HG03439 (cell line): ENCODE results near the gene KRTAP5-6.
"Not testable (repeated sequence)": the region's sequence is repeated elsewhere in the genome, so short reads cannot be mapped to it uniquely, and the experiment has no call there.

Source experiments
- ATAC-seq: cut with Tn5 transposase; IDR thresholded peaks from one replicate; pipeline ENCODE4 v1.9.1; 2021; ENCODE audit warnings: mild to moderate bottlenecking, moderate library complexity; ENCODE audit not compliant: unreplicated experiment

KRTAP5-6 gene

DNA sequence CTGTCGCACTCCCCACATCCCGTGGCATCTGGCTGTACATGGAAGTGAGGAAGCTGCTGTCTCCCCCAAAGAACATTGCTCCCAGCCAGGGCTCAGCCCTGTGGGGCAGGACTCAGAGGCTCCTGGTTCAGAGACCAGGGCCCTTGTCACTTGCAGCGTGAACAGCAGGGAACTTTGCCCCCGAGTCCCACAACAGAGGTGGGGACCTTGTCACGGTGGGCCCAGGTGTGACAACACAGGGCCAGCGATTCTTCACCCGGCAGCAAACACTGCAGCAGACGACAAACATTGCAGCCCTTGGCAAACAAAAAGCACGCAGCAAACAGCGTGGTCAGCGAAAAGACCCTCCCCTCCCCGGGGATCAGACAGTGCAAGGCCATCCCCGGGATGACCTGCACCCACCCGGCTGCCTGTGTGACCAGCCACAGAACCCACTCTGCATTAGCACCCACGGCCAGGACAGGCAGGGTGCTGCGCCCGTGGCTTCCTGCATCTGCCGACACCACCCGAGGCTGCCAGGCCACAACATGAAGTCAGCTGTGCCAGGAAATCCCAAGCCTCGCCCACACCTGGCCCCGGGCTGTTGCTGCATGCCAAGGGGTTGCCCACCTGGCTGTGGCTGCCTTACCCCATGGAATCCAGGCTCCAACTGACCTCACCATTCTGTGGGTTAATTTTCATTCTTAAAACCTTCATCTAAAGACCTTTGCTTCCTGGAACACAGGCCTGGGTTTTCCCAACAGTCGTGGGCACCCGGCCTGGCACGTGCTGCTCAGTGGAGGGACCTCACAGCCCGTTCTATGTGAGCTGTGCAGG, 35.3 kb upstream of the KRTAP5-6 start:
- ATAC-seq: not testable (repeated sequence)

DNA sequence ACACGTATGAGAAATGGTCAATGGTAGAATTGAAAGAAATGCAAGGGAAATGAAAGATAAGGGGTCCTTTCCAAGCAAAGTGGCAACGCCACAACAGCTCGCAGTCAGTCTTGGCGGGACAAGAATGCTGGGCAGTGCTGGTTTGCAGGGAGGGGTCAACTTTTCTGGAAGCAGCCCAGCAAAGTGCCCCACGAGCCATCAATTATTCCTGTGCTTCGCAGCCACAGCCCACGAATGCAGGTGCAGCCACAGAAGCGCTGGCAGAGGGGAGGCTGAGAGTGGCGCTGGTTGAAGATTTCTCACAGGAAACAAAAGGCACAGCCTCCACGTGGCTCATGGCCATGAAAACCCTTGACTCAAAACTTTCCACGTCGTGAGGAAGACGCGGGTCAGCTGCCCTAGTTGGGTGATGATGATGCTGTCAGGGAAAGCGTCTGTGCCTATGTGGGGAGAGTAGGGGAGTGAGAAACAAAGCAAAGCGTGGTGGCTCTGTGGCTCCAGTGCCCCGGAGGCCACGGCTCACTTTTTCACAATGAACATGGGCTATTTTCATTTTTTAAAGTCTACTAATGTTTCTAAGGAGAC, 34.2 kb upstream of the KRTAP5-6 start:
- ATAC-seq: not testable (repeated sequence)

DNA sequence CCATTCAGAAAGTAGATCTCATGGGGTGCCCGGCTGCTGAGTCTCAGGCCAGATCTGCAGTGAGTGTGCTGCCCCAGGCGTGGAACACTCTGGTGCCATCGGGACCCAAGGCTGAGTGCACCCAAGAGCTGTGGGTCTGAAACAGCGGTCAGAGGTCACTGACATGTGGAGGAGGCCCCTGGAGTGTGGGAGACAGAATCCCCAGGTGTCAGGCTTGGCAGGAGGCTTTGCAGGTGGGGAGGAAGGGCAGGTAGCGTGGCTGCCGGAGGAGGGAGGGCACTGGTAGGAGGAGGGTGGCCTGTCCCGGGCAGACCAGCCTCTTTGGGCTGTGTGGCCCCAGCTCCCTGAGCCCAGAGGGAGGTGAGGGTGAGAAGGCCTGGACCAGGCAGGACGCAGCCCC, 31.7 kb upstream of the KRTAP5-6 start:
- no peak for ATAC-seq

DNA sequence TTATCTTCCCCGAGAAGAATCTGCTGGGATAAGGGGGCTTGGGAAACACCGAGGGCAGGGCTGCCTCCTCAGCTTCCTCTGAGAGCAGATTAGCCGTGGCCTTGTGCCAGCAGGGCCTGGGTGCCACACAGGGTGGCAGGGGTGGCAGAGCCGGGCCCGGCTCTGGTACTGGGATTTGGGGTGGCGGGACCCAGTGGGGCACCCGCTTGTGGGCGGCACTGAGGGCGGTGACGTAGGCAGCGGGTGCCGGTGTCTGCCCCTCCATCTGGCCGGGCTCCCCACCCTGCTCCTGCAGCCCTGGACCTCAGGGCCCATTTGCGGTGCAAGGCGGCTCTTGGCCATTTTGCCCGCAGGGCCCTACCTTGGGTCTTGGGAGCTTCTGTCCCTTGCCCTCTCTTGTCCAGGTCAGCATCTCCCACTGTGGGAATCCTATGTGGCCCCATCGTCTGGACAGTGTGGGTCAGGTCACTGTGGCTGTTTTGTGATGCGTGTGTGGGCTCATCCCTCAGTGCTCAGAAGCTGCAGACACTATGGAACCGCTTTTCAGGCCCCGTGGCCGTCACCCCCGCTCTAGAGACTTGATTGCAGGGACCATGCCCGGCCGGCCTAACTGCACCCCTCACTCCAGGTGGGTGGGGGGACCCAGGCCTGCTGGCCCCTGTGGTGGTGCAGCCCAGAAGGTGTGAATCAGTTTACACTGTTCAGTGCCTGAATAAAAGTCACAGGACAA, 29.7 kb upstream of the KRTAP5-6 start:
- no peak for ATAC-seq

DNA sequence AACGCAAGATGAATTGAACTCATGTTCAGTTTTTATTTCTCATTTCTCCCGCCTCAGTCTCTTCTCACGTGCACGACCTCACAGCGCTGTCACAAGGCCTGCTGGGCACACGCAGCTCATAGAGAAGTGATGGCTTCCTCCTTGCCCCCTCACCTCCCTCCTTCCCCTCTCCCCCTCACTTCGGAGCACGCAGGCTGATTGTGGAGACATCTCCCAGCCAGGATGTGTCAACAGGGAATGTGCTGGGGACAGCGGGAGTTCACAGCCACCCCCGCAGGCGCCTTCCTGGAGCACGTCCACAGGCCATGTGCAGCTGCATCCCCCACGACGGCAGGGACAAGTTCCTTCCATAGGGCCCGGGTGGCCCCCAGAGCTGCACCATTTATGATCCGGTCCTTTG, 29.1 kb upstream of the KRTAP5-6 start:
- no peak for ATAC-seq

DNA sequence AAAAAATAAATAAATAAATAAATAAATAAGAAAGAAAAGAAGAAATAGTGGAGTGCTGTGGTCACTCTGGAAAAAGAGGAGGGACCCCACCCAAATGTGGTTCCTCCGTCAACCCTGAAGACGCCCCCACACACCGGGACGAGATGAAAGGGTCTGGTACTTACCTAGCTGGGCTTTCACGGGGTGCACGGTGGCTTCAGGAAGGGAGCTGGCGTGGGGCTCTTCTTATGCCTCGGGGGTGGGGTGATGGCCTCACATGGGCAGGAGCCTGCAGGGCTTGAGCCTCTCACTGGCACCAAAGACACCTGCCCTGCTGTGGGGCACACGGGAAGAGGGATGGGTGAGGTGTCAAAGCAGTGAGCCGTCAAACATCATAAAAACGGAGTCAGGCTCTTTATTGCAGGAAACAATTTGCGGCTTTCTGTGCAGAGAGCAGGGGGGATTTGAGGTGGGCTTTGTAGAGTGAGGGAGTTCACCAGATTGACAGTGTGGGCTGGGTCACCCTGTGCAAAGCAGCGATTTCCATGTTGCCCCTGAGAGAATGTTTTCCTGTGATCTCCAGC, 28.0 kb upstream of the KRTAP5-6 start:
- no peak for ATAC-seq

DNA sequence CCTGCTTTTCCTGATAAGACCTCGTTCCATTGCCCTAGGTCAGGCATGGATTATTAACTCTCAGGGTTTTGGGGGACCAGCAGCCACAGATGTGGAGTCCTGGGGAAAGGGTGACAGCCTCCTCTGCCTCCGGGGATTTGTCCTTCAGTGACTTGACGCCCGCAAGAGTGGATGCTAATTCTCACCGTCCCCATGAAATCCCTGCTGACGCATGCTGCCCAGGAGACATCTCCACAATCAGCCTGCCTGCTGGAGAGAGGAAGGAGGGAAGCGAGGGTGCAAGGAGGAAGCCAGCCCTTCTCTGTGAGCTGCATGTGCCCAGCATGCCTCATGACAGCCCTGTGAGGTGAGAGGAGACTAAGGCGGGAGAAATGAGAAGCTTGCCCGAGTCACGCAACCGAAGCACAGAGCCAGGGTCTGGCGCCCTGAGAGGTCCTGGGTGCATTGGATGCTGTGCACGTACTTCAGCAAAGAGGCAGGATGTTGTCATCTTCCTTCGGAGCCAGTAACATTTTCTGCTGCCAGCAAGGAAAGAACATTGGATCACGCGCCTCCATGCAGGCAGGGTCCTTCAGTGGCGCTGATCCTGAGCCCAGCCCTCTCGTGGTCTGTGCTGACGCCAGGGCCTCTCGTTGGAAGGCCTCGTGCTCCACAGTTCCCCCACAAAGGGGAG, 27.3 kb upstream of the KRTAP5-6 start:
- ATAC-seq: no peak

DNA sequence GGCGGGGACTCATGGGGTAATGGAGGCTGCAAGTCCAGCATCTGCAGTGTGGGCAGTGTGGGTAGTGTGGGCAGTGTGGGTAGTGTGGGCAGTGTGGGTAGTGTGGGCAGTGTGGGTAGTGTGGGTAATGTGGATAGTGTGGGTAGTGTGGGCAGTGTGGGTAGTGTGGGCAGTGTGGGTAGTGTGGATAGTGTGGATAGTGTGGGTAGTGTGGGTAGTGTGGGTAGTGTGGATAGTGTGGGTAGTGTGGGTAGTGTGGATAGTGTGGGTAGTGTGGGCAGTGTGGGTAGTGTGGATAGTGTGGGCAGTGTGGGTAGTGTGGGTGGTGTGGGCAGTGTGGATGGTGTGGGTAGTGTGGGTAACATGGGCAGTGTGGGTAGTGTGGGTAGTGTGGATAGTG, 26.5 kb upstream of the KRTAP5-6 start:
- not testable (repeated sequence) for ATAC-seq

DNA sequence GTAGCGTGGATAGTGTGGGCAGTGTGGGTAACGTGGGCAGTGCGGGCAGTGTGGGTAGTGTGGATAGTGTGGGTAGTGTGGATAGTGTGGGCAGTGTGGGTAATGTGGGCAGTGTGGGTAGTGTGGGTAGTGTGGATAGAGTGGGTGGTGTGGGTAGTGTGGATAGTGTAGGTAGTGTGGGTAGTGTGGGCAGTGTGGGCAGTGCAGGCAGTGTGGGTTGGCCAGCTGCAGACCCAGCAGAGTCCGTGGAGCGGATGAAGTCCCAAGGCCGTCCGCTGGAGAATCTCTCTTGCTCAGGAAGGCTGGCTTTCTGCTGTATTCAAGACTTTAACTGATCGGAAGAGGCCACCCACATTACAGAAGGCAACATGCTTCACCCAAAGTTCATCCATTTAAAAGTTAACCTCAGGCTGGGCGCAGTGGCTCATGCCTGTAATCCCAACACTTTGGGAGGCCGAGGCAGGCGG, 26.1 kb upstream of the KRTAP5-6 start:
- ATAC-seq: no peak

DNA sequence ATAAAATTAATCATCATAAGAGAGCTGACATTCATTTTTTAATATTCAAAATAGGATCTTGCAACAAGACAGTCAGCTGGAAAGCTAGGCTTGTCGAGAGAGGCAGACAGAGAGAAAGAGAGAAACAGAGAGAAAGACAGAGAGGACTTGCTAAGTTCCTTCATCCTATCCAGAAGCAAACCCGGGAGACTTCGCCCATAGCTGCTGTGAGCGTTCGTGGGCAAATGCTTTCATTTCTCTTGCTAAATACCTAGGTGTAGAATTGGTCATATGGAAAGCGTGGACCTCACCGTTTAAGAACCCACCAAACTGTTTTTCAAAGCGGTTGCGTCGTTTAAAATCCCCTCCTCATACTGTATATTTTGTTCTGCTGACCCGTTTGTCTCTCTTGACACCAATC, 25.3 kb upstream of the KRTAP5-6 start:
- ATAC-seq: no peak

DNA sequence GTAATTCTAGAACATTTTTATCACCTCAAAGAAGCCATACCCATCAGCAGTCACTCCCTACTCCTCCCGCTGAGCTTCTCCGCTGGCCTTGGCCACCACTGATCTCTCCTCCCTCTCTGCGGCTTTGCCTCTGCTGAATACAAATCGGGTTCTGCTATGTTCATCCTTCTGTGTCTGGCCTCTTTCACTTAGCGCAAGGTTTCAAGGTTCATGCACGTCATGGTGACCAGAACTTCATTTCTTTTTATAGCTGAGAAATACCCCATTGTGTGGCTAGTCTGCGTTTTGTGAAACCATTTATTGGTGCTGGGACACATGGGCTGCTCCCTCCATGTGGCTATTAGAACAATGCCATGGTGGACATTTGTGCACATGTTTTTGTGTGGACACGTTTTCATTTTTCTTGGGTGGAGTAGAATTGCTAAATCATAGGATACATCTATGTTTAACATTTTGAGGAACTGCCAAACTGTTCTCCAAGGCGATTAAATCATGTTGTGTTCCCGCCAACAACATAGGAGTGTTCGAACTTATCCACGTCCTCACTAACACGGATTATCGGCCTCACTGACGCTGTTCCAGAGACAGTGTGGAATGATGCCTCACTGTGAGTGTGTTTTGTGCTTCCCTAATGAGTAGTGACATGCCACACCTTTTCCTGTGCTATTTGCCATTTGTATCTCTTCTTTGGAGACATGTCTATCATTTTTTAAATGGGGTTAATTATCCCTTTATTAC, 24.2 kb upstream of the KRTAP5-6 start:
- ATAC-seq: no peak

DNA sequence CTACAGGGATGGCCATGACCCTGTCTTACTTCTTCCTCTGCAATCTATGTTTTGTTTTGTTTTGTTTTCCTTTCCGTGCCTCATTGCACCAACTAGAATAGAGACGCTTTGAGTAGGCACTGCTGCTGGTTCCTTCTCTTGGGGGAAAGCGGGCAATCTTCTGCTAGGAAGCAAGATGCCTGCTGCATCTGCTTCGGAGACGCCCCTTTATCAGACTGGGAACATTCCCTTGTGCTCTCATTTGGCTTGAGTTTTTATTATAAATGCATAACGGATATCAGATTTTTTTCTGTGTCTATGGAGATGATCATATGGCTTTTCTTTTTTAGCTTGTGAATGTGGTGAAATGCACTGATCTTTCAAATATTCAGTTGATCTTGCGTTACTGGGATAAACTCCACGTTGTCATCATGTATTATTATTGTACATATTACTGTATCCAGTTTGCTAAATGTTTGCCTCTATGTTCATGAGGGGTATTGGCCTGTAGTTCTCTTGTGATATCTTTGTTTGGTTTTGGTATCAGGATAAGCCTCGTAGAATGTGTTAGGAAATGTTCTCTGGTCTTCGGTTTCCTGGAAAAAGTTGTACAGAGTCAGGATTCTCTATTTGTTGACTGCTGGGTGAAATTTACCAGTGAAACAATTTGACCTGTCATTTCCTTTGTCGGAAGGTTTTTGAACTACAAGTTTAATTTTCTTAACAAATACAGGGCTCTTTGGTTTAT, 23.4 kb upstream of the KRTAP5-6 start:
- ATAC-seq: no peak

DNA sequence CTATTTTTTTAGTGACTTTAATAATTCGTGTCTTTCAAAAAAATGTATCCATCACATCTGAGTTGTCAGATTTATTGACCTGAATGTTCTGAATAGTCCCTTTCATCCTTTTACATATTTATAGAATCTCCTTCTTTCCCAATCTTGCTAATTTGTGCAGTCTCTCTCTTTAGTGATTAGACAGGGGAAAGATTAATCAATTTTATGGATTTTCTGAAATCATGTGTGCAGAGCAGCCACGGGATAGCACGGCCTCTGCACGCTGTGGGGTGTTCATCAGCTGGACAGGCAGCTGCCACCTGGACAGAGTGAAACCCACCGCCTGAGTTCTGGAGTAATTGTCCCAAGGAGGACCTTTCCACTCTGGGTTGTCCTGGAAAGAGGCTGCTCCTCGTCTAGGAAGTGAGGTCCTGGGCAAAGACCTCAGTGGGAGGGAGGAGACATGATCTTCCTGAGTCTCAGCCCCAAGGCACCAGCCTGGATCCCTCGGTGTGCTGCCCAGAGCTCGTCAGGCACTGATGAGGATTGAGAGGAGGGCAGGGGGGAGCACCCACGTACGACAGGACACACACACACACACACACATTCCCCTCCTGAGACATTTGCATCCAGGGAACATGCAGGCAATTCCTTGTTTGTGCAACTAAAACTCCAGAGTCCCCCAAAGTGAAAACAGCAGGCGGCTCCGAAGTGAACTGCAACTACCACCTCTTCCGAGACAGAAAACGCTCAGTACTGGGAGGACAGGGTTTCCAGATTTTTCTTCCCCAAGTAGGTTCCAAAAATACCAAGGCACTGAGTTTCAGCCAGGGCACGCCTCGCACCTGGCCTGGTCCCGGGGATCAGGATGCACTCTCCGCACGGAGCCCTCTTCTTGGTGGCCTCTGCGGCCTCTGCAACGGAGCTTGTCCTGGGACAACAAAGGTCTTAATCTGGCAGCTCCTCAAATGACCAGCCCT, 22.5 kb upstream of the KRTAP5-6 start:
- no peak for ATAC-seq

DNA sequence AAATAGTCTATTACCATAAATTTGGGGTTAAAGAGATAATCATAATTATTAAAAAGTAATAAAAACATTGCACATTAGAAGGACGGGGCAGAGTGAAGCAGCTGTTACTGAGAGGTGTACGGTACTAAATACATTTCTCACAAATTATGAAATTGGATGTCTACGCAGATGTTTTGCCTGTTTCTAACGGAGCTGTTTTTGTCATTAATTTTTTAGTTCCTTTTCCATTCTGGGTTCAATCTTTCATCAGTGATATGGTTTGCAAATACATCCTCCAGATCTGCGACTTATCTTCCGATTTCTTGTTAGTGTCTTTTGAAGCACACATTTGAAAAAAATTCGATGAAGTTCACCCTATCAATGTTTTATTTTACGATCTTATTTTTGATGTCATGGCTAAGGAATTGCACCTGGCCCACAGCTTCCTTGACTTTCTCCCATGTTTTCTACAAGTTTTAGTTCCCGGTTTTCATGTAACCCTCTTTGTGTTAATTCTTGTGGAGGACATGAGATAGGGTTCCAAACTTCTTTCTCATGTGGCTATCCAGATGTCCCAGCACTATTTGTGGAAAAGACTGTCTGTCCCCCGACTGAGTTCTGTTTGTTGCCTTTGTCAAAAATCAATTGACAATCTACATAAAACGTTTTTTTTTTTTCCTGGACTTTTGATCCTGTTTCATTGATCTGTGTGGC, 21.3 kb upstream of the KRTAP5-6 start:
- ATAC-seq: no peak

DNA sequence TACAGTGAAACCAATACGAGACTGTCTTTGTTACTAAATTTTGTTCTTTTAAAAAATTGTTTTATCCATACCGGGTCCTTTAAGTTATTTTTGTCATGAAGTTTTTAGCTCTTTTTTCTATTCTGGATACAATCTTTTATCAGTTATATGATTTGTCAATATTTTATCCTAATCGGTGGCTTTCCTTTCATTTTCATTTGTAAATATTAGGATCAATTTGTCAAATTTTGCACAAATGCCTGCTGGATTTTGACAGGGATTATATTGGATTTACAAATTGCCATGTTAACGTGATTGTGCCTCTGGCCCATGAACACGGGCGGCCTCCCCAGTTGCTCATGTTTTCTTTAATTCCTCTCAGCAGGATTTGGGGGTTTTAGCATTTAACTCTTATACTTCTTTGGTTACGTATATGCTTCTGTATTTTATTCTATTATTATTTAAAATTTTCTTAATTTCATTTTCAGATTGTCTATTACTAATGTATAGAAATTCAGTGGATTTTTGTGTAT, 20.7 kb upstream of the KRTAP5-6 start:
- no peak for ATAC-seq

DNA sequence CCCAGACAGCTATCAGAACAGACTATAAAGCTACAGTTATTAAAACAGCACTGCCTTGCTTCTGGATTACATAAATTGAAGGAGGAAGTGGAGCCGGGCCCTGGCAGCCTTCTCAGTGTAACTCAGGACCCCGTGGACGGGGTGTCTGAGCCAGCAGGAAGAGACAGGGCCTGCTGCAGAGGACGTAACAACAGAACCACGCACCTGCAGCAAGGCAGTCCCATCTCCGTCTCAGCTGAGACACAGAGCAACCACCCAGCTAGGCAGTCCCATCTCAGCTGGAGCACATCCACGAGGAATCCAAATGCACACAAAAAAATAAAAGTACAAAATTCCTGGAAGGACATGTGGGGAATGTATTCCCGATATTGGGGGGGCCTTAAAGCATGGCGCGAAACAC, 17.1 kb upstream of the KRTAP5-6 start:
- no peak for ATAC-seq

DNA sequence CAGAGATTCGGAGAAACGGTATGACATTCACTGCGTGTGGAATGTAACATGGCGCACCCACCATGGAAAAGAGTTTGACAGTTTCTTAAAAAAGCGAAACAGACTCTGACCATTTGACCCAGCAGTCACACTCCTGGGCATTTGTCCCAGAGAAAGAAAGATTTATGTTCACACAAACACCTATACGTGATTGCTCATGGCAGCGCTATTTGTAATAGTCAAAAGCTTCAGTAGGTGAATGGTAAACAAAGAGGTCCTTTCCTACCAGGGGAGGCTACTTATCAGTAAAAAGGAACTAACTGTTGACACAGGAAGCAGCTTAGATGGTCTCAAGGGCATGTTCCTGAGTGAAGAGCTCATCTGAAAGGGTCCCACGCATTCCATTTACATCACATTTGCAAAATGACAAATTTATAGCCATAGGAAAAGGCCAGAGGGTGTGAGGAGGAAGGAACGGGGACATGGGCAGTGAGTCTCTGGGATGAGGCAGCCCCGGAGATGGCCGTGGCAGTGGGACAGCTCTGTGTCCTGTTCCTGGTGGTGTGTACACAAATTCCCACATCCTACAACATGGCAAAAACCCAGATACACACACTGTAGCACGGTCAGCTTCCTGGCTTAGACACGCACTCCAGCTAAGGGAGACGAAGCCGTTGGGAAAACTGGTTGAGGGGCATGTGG, 14.6 kb upstream of the KRTAP5-6 start:
- no peak for ATAC-seq
